SK-N-SH (cell line): Measurements from ENCODE around the gene PELI1. TPM values are rescaled to one million over a fixed set of nuclear protein-coding genes. Genes with fewer than 3 reads are reported as not detected.

ENCODE experiments used
- CTCF ChIA-PET: fragments of 300-600, 350-600 bp; formaldehyde crosslinking; extraction: SDS; loops from one replicate; lab custom pipeline; 2021; lab: Yijun Ruan, JAX
- POLR2A ChIA-PET: fragments of 350-600 bp; sonication (Branson Sonifier 250); formaldehyde crosslinking; extraction: SDS; loops from one replicate; lab custom pipeline; 2020; ENCODE audit warnings: antibody characterized with exemption, inconsistent platforms; lab: Yijun Ruan, JAX
- DNase-seq: peaks from one replicate; pipeline ENCODE4 v3.0.0; 2012
- H2AFZ ChIP-seq: fragments of 200-600 bp; sonication (generic); 2 replicates; pipeline ENCODE4 v1.8.1; 2016; ENCODE audit warnings: antibody characterized with exemption, mild to moderate bottlenecking, low read depth
- H3F3A ChIP-seq: fragments of 200-600 bp; sonication (generic); replicated peaks from 2 replicates; pipeline ENCODE3; 2016; ENCODE audit warnings: antibody characterized with exemption, mild to moderate bottlenecking; ENCODE audit not compliant: insufficient read depth
- H3K27ac ChIP-seq, 2 experiments: fragments of 200-500 bp in 1 of 2; fragments of 200-600 bp in 1 of 2; sonication (Bioruptor generic) in 1 of 2; sonication (generic), shearing (Covaris generic) in 1 of 2; 2 replicates each; pipeline versions ENCODE4 v1.5.1 to v1.6.1; 2014 to 2016; ENCODE audit warnings: low read depth in 2 of 2, inconsistent platforms in 1 of 2, low read length in 1 of 2, mild to moderate bottlenecking in 1 of 2, mixed read lengths in 1 of 2
- H3K27me3 ChIP-seq: fragments of 200-600 bp; sonication (generic), shearing (Covaris generic); 2 replicates; pipeline ENCODE4 v1.6.1; 2016; ENCODE audit warnings: mixed run types; ENCODE audit not compliant: insufficient read depth
- H3K36me3 ChIP-seq, 2 experiments: fragments of 200-500 bp in 1 of 2; fragments of 200-600 bp in 1 of 2; sonication (Bioruptor generic) in 1 of 2; sonication (generic) in 1 of 2; replicated peaks in 1 of 2; 2 replicates each; pipeline versions ENCODE3 to v1.5.1; 2014 to 2016; ENCODE audit warnings: low read length in 1 of 2, mild to moderate bottlenecking in 1 of 2; ENCODE audit not compliant: insufficient read depth in 2 of 2, control insufficient read depth in 1 of 2
- H3K4me1 ChIP-seq, 2 experiments: fragments of 200-500 bp in 1 of 2; fragments of 200-600 bp in 1 of 2; sonication (Bioruptor generic) in 1 of 2; sonication (generic), shearing (Covaris generic) in 1 of 2; 2 replicates each; pipeline versions ENCODE4 v1.5.1 to v1.6.1; 2014 to 2016; ENCODE audit warnings: low read depth in 1 of 2, low read length in 1 of 2, mixed run types in 1 of 2; ENCODE audit not compliant: insufficient read depth in 2 of 2, control insufficient read depth in 1 of 2
- H3K4me2 ChIP-seq: fragments of 200-600 bp; sonication (generic), shearing (Covaris generic); 2 replicates; pipeline ENCODE4 v1.6.1; 2017; ENCODE audit warnings: mixed run types
- H3K4me3 ChIP-seq, 2 experiments: fragments of 200-500 bp in 1 of 2; fragments of 200-600 bp in 1 of 2; sonication (Bioruptor generic) in 1 of 2; sonication (generic), shearing (Covaris generic) in 1 of 2; 2 replicates each; pipeline versions ENCODE4 v1.5.1 to v1.8.1; 2014 to 2016; ENCODE audit warnings: low read depth in 2 of 2, inconsistent platforms in 1 of 2, low read length in 1 of 2, mild to moderate bottlenecking in 1 of 2, mixed read lengths in 1 of 2, moderate library complexity in 1 of 2
- H3K79me2 ChIP-seq: fragments of 200-600 bp; sonication (generic); 2 replicates; pipeline ENCODE4 v1.8.1; 2017; ENCODE audit warnings: mild to moderate bottlenecking; ENCODE audit not compliant: insufficient read depth
- H3K9ac ChIP-seq: fragments of 200-600 bp; sonication (generic); 2 replicates; pipeline ENCODE4 v1.6.1; 2017; ENCODE audit warnings: mixed run types
- H3K9me2 ChIP-seq: fragments of 200-600 bp; sonication (generic); 2 replicates; pipeline ENCODE4 v1.6.1; 2017; ENCODE audit warnings: mixed run types
- H3K9me3 ChIP-seq: fragments of 200-600 bp; sonication (generic); 2 replicates; pipeline ENCODE4 v1.6.1; 2017; ENCODE audit warnings: mixed run types, mild to moderate bottlenecking, moderate library complexity
- H4K20me1 ChIP-seq: fragments of 200-600 bp; sonication (generic); 2 replicates; pipeline ENCODE4 v1.6.1; 2017; ENCODE audit warnings: mild to moderate bottlenecking, mixed run types; ENCODE audit not compliant: insufficient read depth
- CHD2 ChIP-seq: fragments of 150-350 bp; IDR thresholded peaks from 2 replicates; pipeline ENCODE4 v1.6.1; 2018; ENCODE audit warnings: low read length; ENCODE audit not compliant: partially characterized antibody
- ELF1 ChIP-seq: IDR thresholded peaks from 2 replicates; pipeline ENCODE4 v1.4.0; 2012
- EP300 ChIP-seq, 2 experiments: IDR thresholded peaks; 2 replicates each; pipeline versions ENCODE4 v1.4.0 to v1.6.1; 2012; ENCODE audit warnings: borderline replicate concordance in 1 of 2, low read depth in 1 of 2, low read length in 1 of 2
- EZH2phosphoT487 ChIP-seq: fragments of 200-600 bp; sonication (generic); IDR thresholded peaks from 2 replicates; pipeline ENCODE4 v1.6.1; 2017; ENCODE audit warnings: low read depth, mixed run types, mild to moderate bottlenecking, antibody characterized with exemption, moderate library complexity, borderline replicate concordance
- FOSL2 ChIP-seq: IDR thresholded peaks from 2 replicates; pipeline ENCODE4 v1.4.0; 2012; ENCODE audit warnings: low read depth, mild to moderate bottlenecking, moderate library complexity, borderline replicate concordance
- GABPA ChIP-seq: IDR thresholded peaks from 2 replicates; pipeline ENCODE4 v1.4.0; 2012; ENCODE audit warnings: low read depth, mild to moderate bottlenecking
- GATA2 ChIP-seq: sonication (generic); formaldehyde crosslinking; IDR thresholded peaks from 2 replicates; pipeline ENCODE4 v1.5.0; 2020; ENCODE audit warnings: mild to moderate bottlenecking, missing genetic modification reagents
- JUND ChIP-seq: IDR thresholded peaks from 2 replicates; pipeline ENCODE4 v1.4.0; 2012
- MEF2A ChIP-seq: IDR thresholded peaks from 2 replicates; pipeline ENCODE4 v1.4.0; 2012; ENCODE audit warnings: low read depth, borderline replicate concordance
- MXI1 ChIP-seq: IDR thresholded peaks from 2 replicates; pipeline ENCODE4 v1.6.1; 2012; ENCODE audit warnings: mild to moderate bottlenecking, low read depth, low read length, improper control_type of control experiment
- RFX5 ChIP-seq: IDR thresholded peaks from 2 replicates; pipeline ENCODE4 v1.6.1; 2012; ENCODE audit warnings: mild to moderate bottlenecking, improper control_type of control experiment, low read length
- RXRA ChIP-seq: IDR thresholded peaks from 2 replicates; pipeline ENCODE4 v1.4.0; 2012; ENCODE audit warnings: low read depth, mild to moderate bottlenecking, borderline replicate concordance
- SIN3A ChIP-seq: IDR thresholded peaks from 2 replicates; pipeline ENCODE4 v1.6.1; 2012; ENCODE audit warnings: low read depth, mild to moderate bottlenecking, low read length, moderate library complexity, borderline replicate concordance
- SMC3 ChIP-seq: IDR thresholded peaks from 2 replicates; pipeline ENCODE4 v1.6.1; 2012; ENCODE audit warnings: low read depth, low read length, improper control_type of control experiment
- TAF1 ChIP-seq: IDR thresholded peaks from 2 replicates; pipeline ENCODE4 v1.6.1; 2012; ENCODE audit warnings: low read depth, mild to moderate bottlenecking, low read length, moderate library complexity, borderline replicate concordance
- TCF12 ChIP-seq: IDR thresholded peaks from 2 replicates; pipeline ENCODE4 v1.4.0; 2012
- TEAD4 ChIP-seq: IDR thresholded peaks from 2 replicates; pipeline ENCODE4 v1.4.0; 2012; ENCODE audit warnings: mild to moderate bottlenecking, borderline replicate concordance; ENCODE audit not compliant: insufficient read depth
- YY1 ChIP-seq: IDR thresholded peaks from 2 replicates; pipeline ENCODE4 v1.4.0; 2012; ENCODE audit warnings: low read depth, mild to moderate bottlenecking
- WGBS: methylation state at CpG from one replicate; pipeline ENCODE4 v1.1.6; 2017; ENCODE audit warnings: low lambda C conversion rate; 5-methylcytosine and 5-hydroxymethylcytosine counted together
- polyA plus RNA-seq, 3 experiments: library from polyadenylated mRNA; depleted of rRNA; stranded (reverse); fragments of >200 nt; gene quantifications; 2 replicates each; pipeline ENCODE4 v1.2.3, GENCODE V29; 2012
- TF ChIP-seq, protein P1 (sequence below): IDR thresholded peaks from 2 replicates; pipeline ENCODE4 v1.6.1; 2012; ENCODE audit warnings: mild to moderate bottlenecking, low read depth, low read length, moderate library complexity
- TF ChIP-seq, protein P2 (sequence below): fragments of 200-600 bp; sonication (generic); IDR thresholded peaks from 2 replicates; pipeline ENCODE4 v1.6.1; 2017; ENCODE audit warnings: antibody characterized with exemption, mild to moderate bottlenecking, moderate library complexity
- TF ChIP-seq, protein P3 (sequence below): IDR thresholded peaks from 2 replicates; pipeline ENCODE4 v1.4.0; 2012; ENCODE audit warnings: low read depth
- TF ChIP-seq, protein P4 (sequence below): fragments of 150-350 bp; IDR thresholded peaks from 2 replicates; pipeline ENCODE4 v1.6.1; 2016; ENCODE audit warnings: mild to moderate bottlenecking, low read depth, low read length

The PELI1 gene
- polyA plus RNA-seq, 1 of the 3 experiments (the other 2 are of a cell fraction) = 4.2 TPM

DNA sequence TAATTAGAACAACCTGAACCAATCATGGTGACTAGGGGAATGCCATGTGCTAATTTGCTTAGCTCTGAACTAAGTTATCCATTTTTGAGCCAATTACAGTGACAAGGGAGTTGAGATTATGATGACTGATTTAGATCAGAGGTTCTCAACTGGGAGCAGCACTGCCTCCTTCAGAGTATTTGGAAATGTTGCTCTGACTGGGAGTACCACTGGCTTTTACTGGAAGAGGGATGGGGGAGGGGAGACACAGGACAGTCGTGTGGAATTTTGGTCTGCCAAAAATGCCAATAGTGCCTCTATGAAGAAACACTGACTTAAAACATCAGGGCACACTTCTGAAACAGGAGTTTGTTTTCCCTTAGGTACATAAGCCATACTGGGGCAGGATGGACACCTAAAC lies 76.9 kb downstream of the PELI1 start (continued):
- TF ChIP-seq, protein P1, sequence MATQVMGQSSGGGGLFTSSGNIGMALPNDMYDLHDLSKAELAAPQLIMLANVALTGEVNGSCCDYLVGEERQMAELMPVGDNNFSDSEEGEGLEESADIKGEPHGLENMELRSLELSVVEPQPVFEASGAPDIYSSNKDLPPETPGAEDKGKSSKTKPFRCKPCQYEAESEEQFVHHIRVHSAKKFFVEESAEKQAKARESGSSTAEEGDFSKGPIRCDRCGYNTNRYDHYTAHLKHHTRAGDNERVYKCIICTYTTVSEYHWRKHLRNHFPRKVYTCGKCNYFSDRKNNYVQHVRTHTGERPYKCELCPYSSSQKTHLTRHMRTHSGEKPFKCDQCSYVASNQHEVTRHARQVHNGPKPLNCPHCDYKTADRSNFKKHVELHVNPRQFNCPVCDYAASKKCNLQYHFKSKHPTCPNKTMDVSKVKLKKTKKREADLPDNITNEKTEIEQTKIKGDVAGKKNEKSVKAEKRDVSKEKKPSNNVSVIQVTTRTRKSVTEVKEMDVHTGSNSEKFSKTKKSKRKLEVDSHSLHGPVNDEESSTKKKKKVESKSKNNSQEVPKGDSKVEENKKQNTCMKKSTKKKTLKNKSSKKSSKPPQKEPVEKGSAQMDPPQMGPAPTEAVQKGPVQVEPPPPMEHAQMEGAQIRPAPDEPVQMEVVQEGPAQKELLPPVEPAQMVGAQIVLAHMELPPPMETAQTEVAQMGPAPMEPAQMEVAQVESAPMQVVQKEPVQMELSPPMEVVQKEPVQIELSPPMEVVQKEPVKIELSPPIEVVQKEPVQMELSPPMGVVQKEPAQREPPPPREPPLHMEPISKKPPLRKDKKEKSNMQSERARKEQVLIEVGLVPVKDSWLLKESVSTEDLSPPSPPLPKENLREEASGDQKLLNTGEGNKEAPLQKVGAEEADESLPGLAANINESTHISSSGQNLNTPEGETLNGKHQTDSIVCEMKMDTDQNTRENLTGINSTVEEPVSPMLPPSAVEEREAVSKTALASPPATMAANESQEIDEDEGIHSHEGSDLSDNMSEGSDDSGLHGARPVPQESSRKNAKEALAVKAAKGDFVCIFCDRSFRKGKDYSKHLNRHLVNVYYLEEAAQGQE = no peak
- TF ChIP-seq RXRA = no peak
- no peak for TF ChIP-seq CHD2
- no peak for TF ChIP-seq YY1
- no peak for TF ChIP-seq TAF1
- TF ChIP-seq MXI1 = no peak
- TF ChIP-seq FOSL2 = no peak
- TF ChIP-seq SMC3 = no peak
- no peak for TF ChIP-seq JUND
- TF ChIP-seq RFX5 = no peak
- TF ChIP-seq, protein P2, sequence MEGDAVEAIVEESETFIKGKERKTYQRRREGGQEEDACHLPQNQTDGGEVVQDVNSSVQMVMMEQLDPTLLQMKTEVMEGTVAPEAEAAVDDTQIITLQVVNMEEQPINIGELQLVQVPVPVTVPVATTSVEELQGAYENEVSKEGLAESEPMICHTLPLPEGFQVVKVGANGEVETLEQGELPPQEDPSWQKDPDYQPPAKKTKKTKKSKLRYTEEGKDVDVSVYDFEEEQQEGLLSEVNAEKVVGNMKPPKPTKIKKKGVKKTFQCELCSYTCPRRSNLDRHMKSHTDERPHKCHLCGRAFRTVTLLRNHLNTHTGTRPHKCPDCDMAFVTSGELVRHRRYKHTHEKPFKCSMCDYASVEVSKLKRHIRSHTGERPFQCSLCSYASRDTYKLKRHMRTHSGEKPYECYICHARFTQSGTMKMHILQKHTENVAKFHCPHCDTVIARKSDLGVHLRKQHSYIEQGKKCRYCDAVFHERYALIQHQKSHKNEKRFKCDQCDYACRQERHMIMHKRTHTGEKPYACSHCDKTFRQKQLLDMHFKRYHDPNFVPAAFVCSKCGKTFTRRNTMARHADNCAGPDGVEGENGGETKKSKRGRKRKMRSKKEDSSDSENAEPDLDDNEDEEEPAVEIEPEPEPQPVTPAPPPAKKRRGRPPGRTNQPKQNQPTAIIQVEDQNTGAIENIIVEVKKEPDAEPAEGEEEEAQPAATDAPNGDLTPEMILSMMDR = no peak
- TF ChIP-seq TCF12 = no peak
- TF ChIP-seq, all 33 proteins: peak for 0

DNA sequence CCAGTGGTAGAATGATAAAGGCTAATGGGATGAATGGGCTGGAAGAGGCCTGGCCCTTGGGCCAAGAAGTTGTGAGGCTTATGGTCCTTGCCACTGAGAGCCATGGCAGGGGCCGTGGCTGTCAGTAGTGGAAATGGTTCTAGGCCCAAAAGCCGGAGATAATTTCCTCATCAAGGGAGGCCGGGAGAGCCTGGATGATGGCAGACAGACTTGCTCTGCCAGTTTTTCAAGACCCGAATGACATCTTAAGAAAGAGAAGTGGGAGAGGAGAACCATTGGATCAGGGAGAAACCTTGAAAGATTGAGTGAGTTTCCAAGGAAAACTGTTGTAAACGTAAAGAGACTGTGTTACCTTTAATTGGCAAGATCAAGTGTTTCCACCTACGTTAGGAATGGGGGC lies 78.7 kb downstream of the PELI1 start:
- no peak overlapping the region for H3K4me2 ChIP-seq
- H3K4me1 ChIP-seq = peaks cover 0 to 9% of the 10 kb centered on the region in 2 experiments; a peak in 2 of 4 replicates
- no peaks in the 10 kb centered on the region for H3K9me3 ChIP-seq
- H4K20me1 ChIP-seq = no peaks in the 10 kb centered on the region
- H3K36me3 ChIP-seq = no peaks in the 10 kb centered on the region
- WGBS = 86% methylated on average over 6 of the region's 6 CpGs
- H3K27ac ChIP-seq = peak overlapping the region in 1 of 2 experiments; percentile 78; a peak in 1 of 4 replicates
- ChIA-PET POLR2A (no interaction called here), CTCF (no interaction called here)
- no peak overlapping the region for H3K4me3 ChIP-seq
- H3K9ac ChIP-seq = no peak overlapping the region
- H2AFZ ChIP-seq = no peak overlapping the region
- no peaks in the 10 kb centered on the region for H3K27me3 ChIP-seq
- H3K79me2 ChIP-seq = no peaks in the 10 kb centered on the region
- H3F3A ChIP-seq = peaks cover 6% of the 10 kb centered on the region
- DNase-seq = no peak
- H3K9me2 ChIP-seq = no peaks in the 10 kb centered on the region
- TF ChIP-seq TEAD4 (no peak), EZH2phosphoT487 (no peak), SIN3A (no peak), EP300 (IDR thresholded peaks at IDR 0.05; ENCODE audit: borderline replicate concordance in 1 of 2, low read depth in 1 of 2, low read length in 1 of 2) (no peak), RXRA (no peak), GABPA (no peak), YY1 (no peak), FOSL2 (no peak), MEF2A (no peak), GATA2 (no peak), ELF1 (no peak), TCF12 (no peak), TAF1 (no peak)
- TF ChIP-seq, protein P3, sequence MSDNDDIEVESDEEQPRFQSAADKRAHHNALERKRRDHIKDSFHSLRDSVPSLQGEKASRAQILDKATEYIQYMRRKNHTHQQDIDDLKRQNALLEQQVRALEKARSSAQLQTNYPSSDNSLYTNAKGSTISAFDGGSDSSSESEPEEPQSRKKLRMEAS = no peak
- TF ChIP-seq, protein P1 = no peak
- TF ChIP-seq, protein P4, sequence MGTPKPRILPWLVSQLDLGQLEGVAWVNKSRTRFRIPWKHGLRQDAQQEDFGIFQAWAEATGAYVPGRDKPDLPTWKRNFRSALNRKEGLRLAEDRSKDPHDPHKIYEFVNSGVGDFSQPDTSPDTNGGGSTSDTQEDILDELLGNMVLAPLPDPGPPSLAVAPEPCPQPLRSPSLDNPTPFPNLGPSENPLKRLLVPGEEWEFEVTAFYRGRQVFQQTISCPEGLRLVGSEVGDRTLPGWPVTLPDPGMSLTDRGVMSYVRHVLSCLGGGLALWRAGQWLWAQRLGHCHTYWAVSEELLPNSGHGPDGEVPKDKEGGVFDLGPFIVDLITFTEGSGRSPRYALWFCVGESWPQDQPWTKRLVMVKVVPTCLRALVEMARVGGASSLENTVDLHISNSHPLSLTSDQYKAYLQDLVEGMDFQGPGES = no peak
